Measurements from ENCODE around the gene DPYD. TPM values are rescaled to one million over a fixed set of nuclear protein-coding genes. Genes with fewer than 3 reads are reported as not detected.

DPYD gene
- total and polyA plus RNA-seq, 2 donors = 24.7 to 84.3 TPM

DNA sequence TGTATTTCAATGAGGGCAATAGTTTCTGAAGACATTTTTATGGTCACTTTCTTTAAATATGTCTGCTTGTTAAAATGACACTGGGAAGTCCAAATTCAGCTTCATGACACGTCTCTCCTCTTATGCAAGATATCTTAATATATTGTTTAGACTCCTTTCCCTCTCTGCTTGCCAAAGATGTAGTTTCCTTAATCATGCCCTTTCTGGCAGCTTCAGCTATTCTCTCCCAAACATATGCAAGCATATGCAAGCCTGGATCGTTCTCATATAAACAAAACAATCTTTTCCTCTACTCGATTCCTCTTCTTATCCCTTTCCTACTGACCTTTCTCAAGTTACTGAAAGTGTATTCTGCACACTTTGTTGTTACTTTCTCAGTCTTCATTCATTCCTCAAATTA is 827.1 kb downstream of the DPYD start:
- no peaks in the 10 kb centered on the region for H3K36me3 ChIP-seq (ENCODE audit: insufficient read depth)
- 22% methylated on average over 3 of the region's 3 CpGs for WGBS
- no peak overlapping the region for H3K4me3 ChIP-seq (ENCODE audit: low read depth, low read length)
- no peak overlapping the region for H3K27ac ChIP-seq (ENCODE audit: low read depth)
- no peak for DNase-seq (ENCODE audit: extremely low spot score)
- H3K4me1 ChIP-seq (ENCODE audit: insufficient read depth) = no peaks in the 10 kb centered on the region

DNA sequence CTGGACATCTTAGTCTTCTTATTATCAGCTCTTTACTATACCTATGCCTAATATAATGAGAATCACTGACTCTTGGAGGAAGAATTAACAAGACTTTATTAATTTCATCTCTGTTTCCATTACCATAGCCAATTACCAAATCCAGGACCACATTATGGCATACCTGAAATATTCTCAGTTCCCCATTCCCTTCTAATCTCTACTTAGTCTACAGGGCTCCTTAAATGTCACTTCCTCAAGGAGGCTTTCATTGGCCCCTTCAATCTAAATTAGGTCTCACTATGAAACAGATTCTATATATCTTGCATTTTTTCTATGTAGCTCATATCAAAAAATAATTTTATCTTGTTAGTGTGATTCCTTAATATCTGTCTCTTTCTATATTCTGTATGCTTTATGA is 828.0 kb downstream of the DPYD start:
- Histone ChIP-seq H3K27ac (ENCODE audit: low read depth) (no peak overlapping the region), H3K4me3 (ENCODE audit: low read depth, low read length) (no peak overlapping the region), H3K36me3 (ENCODE audit: insufficient read depth) (no peaks in the 10 kb centered on the region), H3K4me1 (ENCODE audit: insufficient read depth) (no peaks in the 10 kb centered on the region)
- DNase-seq (ENCODE audit: extremely low spot score) = no peak

DNA sequence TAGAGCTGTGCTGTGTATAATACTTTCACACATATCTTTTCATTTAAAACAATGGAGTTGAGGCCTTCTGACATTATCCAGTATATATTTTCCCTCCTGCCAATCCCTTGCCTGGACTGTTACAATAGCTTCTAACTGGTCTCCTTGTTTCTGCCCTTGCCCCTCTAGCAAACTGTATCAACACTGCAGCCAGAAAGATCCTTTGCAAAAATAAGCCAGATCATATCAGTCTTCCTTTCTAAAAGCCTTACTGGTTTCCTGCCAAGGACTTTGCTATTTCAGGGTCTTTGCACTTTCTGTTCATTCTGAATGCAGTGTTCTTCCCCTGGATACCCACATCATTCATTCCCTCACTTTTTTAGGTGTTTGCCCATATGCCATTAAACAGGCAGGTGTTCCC is 829.2 kb downstream of the DPYD start:
- no peak for DNase-seq (ENCODE audit: extremely low spot score)

DNA sequence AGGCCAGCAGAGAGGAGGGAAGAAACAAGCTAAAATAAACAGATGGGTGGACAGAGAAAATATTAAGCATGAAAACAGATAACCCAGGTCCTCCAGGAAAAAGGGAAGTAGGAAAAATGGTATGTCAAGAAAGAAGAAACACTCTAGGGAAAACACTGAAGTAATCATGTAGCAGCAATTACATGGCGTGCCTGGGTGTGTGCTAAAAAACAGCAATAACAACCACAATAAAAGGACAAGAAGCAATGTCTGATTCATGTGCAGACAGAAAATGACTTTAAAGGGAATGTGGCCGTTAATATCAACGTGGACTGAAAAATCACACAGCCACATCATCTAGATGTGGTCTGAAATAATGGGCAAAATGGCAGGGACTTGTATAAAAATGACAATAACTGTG is 829.6 kb downstream of the DPYD start:
- WGBS = 64% methylated on average over 3 of the region's 3 CpGs
- no peak for DNase-seq (ENCODE audit: extremely low spot score)
- Histone ChIP-seq H3K4me1 (ENCODE audit: insufficient read depth) (no peaks in the 10 kb centered on the region), H3K27ac (ENCODE audit: low read depth) (no peak overlapping the region), H3K36me3 (ENCODE audit: insufficient read depth) (no peaks in the 10 kb centered on the region), H3K4me3 (ENCODE audit: low read depth, low read length) (no peak overlapping the region)

More for the DNA sequence above, 829.2 kb downstream of the DPYD start:
- Histone ChIP-seq H3K27ac (ENCODE audit: low read depth) (no peak overlapping the region), H3K36me3 (ENCODE audit: insufficient read depth) (no peaks in the 10 kb centered on the region), H3K4me1 (ENCODE audit: insufficient read depth) (no peaks in the 10 kb centered on the region), H3K4me3 (ENCODE audit: low read depth, low read length) (no peak overlapping the region)

DNA sequence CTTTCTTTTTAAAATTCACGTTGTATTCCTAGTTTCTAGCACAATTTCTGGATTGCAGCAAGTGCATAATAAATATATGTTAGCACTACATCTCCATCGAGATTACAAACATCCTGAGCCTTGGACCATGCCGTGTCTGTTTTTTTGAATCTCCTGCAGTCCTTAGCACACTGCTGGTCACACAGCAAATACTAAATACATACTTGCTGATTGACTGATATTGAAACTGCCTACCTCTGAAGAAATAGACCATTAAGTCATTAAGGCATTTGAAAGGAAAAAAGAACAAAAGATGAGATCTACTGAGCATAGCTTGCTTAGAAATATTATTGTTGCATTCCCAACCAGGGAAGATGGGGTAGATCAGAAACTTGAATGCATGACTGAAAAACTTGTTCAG is 830.1 kb downstream of the DPYD start:
- no peak overlapping the region for H3K27ac ChIP-seq (ENCODE audit: low read depth)
- no peak overlapping the region for H3K4me3 ChIP-seq (ENCODE audit: low read depth, low read length)
- WGBS = 91% methylated on average over 3 of the region's 3 CpGs
- H3K4me1 ChIP-seq (ENCODE audit: insufficient read depth) = no peaks in the 10 kb centered on the region
- no peaks in the 10 kb centered on the region for H3K36me3 ChIP-seq (ENCODE audit: insufficient read depth)
- DNase-seq (ENCODE audit: extremely low spot score) = no peak

DNA sequence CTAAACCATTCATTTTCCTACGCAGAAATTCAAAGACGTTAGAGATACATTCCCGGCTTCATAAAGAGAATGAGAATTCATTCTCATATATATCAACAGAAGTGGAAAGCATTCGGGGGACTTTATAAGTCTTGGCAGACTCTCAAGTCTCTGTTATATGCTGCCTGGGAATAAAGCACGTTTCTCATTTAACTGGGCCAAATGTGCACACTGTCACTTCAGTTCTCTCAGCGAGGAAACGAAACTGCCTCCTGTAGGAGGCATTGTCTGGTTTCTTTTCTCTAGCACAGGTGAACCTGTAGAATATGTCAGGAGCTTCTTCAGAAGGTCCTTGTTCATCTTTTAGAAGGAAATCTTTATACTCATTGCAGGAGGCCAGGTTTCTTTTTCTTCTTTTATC is 831.7 kb downstream of the DPYD start:
- no peak overlapping the region for H3K4me3 ChIP-seq (ENCODE audit: low read depth, low read length)
- H3K4me1 ChIP-seq (ENCODE audit: insufficient read depth) = no peaks in the 10 kb centered on the region
- H3K27ac ChIP-seq (ENCODE audit: low read depth) = no peak overlapping the region
- DNase-seq (ENCODE audit: extremely low spot score) = no peak
- 54% methylated on average over 7 of the region's 7 CpGs for WGBS
- H3K36me3 ChIP-seq (ENCODE audit: insufficient read depth) = no peaks in the 10 kb centered on the region

DNA sequence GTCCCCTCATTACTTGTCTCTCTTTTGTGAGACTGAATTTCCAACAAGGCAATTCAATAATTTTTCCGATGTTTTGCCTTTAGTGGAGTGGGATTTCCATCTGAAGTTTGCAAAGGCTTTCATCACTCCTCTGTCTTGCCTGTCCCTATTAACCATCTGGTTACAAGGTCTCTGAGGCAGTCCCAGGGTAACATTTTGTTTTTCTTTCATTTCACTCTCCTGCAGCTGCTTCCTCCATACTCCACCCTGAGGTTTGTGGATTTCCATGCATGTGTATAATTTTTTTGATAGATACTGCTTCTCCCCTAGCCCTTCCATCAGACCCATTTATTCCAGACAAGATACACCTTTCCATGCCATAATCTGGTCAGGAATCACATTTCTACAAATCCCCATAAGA is 832.4 kb downstream of the DPYD start:
- WGBS = 89% methylated on average over 1 of the region's 1 CpG
- no peaks in the 10 kb centered on the region for H3K4me1 ChIP-seq (ENCODE audit: insufficient read depth)
- no peaks in the 10 kb centered on the region for H3K36me3 ChIP-seq (ENCODE audit: insufficient read depth)
- H3K27ac ChIP-seq (ENCODE audit: low read depth) = no peak overlapping the region
- no peak overlapping the region for H3K4me3 ChIP-seq (ENCODE audit: low read depth, low read length)
- DNase-seq (ENCODE audit: extremely low spot score) = no peak

DNA sequence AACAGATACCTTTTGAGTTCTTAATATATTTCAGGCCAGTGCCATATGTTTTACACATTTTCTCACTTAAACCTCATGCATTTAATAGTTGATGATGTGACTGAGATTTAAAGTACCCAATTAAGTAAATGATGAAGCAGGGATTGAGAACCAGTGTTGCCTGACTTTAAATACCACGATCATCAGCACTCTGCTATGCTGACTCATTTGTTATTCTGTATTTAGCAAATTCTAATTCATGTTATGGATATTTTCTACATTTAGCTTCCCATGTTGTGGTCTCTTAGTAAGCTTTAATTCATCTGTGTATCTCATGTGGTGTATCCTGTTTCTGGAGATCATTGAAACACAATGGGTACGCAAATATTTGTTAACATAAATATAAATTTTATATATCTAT is 836.3 kb downstream of the DPYD start:
- Histone ChIP-seq H3K36me3 (ENCODE audit: insufficient read depth) (no peaks in the 10 kb centered on the region), H3K27ac (ENCODE audit: low read depth) (no peak overlapping the region), H3K4me3 (ENCODE audit: low read depth, low read length) (no peak overlapping the region), H3K4me1 (ENCODE audit: insufficient read depth) (no peaks in the 10 kb centered on the region)
- 46% methylated on average over 2 of the region's 2 CpGs for WGBS
- DNase-seq (ENCODE audit: extremely low spot score) = no peak

DNA sequence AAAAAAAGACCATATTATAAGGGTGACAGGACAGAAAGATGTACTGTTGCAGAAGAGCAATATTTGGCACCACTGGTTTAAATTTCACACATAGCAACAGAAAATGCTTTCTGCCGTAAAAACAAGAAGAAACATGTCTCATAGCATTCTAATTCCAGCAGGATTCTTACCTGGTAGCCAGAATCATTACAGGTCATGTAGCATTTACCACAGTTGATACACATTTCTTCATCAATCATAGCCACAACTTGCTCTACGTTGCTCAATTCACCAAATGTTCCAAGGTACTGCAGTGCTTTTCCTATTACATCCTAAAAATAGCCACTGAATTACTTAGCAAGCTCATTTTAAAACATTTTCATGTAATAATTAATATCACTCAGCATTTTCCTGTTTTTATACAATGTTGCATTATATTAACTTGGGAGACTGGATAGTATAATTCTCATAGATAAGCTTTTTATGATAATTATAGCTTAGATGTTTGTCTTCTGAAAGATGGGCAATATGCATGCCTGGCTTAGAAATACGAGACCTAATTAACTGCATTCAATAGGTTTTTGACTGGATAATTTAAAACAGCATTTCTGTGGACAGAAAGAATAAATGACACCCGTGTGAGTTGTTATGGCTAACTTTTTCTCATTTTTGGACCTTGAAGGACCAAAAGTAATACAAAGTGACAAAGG is 838.5 kb downstream of the DPYD start:
- Histone ChIP-seq H3K27ac (ENCODE audit: low read depth) (no peak overlapping the region), H3K4me1 (ENCODE audit: insufficient read depth) (no peaks in the 10 kb centered on the region), H3K36me3 (ENCODE audit: insufficient read depth) (no peaks in the 10 kb centered on the region), H3K4me3 (ENCODE audit: low read depth, low read length) (no peak overlapping the region)
- DNase-seq (ENCODE audit: extremely low spot score) = no peak
- WGBS = 58% methylated on average over 4 of the region's 4 CpGs

DNA sequence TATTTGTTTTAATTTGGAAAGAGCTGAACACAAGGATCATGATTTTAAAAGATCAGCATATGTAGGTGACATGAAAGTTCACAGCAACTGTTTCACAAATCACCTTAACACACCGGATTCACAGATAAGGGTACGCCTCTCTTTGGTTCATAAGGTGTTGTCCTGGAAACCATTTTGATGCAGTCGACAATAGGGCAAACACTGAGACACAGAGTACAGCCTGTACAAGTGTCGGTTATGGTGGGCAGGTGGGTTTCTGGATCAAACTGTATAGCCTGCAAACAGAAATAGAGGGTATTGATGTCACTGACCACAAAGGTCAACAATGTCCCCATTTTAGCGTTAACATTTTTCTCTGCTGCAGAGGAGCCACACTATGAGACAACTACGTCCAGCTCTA is 842.0 kb downstream of the DPYD start:
- DNase-seq (ENCODE audit: extremely low spot score) = no peak
- no peaks in the 10 kb centered on the region for H3K4me1 ChIP-seq (ENCODE audit: insufficient read depth)
- 96% methylated on average over 6 of the region's 6 CpGs for WGBS
- no peak overlapping the region for H3K4me3 ChIP-seq (ENCODE audit: low read depth, low read length)
- H3K36me3 ChIP-seq (ENCODE audit: insufficient read depth) = no peaks in the 10 kb centered on the region
- no peak overlapping the region for H3K27ac ChIP-seq (ENCODE audit: low read depth)

DNA sequence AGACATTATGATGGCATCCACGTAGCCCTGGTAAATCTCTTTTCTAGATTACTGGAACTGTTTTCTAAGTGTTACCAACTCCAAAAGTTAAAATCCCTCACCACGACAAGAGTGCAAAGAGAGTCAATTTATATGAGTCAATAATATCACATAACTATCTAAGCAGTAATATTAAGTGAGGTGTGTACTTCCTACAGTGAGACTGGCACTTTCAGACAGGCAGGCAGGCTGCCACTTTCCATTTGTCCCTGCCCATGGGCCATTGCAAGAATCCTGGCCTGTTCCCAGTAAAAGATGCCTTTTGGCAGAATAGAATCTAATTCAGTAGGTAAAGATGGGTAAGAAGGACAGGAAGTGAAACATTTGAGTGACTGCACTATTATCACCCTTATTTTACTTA is 843.6 kb downstream of the DPYD start:
- H3K4me3 ChIP-seq (ENCODE audit: low read depth, low read length) = no peak overlapping the region
- 70% methylated on average over 2 of the region's 2 CpGs for WGBS
- H3K4me1 ChIP-seq (ENCODE audit: insufficient read depth) = no peaks in the 10 kb centered on the region
- H3K27ac ChIP-seq (ENCODE audit: low read depth) = no peak overlapping the region
- DNase-seq (ENCODE audit: extremely low spot score) = no peak
- H3K36me3 ChIP-seq (ENCODE audit: insufficient read depth) = no peaks in the 10 kb centered on the region

DNA sequence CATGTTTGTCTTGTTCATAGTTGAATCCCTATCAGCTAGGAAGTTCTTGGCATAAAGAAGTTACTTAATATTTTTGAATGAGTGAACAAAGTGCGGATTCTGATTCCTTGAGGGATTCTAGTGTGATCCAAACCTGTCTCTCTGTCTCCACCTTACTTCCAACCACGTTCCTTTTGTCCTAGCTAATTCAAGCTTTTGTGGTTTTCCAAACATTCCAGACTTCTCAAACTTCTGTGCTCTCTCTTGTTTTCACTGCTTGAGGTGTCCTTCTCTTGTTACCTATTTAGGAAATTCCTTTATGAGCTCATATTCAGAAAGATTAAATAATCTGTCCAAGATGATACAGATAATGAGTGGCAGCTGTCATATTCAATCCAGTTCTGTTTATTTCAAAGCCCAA is 846.1 kb downstream of the DPYD start:
- Histone ChIP-seq H3K4me3 (ENCODE audit: low read depth, low read length) (no peak overlapping the region), H3K27ac (ENCODE audit: low read depth) (no peak overlapping the region), H3K36me3 (ENCODE audit: insufficient read depth) (no peaks in the 10 kb centered on the region), H3K4me1 (ENCODE audit: insufficient read depth) (no peaks in the 10 kb centered on the region)
- WGBS = 83% methylated on average over 2 of the region's 2 CpGs
- no peak for DNase-seq (ENCODE audit: extremely low spot score)

DNA sequence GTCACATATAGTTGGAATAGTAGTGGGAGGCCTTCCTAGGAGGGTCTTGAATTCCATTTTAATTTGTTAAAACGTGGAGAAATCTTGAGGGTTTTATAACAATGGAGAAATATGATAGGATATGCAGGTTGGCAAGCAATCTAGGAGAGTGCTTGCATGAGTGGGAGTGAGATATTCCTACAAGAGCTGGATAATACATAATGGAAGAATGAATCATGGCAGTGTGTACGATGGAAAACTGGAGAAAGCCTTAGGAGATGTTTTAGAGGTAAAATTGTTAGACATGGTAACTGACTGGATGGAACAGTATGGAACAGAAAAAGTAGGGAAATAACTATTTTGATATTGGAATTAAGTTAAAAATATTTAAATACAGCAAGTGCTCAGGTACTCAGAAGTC is 846.9 kb downstream of the DPYD start:
- Histone ChIP-seq H3K4me3 (ENCODE audit: low read depth, low read length) (no peak overlapping the region), H3K4me1 (ENCODE audit: insufficient read depth) (no peaks in the 10 kb centered on the region), H3K36me3 (ENCODE audit: insufficient read depth) (no peaks in the 10 kb centered on the region), H3K27ac (ENCODE audit: low read depth) (no peak overlapping the region)
- DNase-seq (ENCODE audit: extremely low spot score) = no peak
- 77% methylated on average over 2 of the region's 2 CpGs for WGBS

DNA sequence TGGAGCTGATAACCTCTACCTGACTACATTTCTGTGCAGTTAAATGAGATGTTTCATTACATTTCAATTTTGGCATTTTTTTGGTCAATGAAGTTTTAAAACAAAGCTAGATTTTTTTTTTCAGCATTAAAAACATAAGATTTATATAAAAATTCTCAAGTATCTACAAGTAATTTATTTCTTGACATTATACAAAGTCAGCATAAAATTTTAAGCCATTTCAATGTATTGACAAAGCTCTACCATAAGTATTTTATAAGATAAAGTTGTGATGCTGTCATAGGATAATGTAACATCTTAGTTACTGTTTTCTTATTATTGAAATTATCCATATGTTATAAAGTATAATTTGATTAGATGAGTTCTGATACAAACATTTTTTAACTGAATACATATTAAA is 847.7 kb downstream of the DPYD start:
- H3K36me3 ChIP-seq (ENCODE audit: insufficient read depth) = no peaks in the 10 kb centered on the region
- no peak overlapping the region for H3K4me3 ChIP-seq (ENCODE audit: low read depth, low read length)
- no peak overlapping the region for H3K27ac ChIP-seq (ENCODE audit: low read depth)
- H3K4me1 ChIP-seq (ENCODE audit: insufficient read depth) = no peaks in the 10 kb centered on the region
- DNase-seq (ENCODE audit: extremely low spot score) = no peak

DNA sequence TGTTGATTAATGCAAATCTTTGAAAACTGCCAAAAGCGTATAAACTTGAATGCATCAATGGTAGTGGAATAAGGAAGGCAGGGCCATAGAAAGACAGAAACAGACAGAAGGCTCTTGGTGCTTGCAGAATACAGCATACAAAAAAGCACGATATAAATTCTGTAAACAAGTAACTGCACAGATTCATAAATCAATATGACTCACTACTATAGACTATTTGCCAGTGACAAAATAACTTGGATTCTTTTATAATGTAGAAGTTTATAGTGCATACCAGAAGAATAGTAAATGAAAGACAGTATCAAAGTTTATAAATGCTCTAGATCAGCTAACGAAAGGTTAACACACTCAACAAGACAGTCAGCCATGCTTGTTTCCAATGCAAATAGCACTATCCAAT is 849.7 kb downstream of the DPYD start:
- 58% methylated on average over 3 of the region's 3 CpGs for WGBS
- Histone ChIP-seq H3K36me3 (ENCODE audit: insufficient read depth) (no peaks in the 10 kb centered on the region), H3K4me1 (ENCODE audit: insufficient read depth) (no peaks in the 10 kb centered on the region), H3K27ac (ENCODE audit: low read depth) (no peak overlapping the region), H3K4me3 (ENCODE audit: low read depth, low read length) (no peak overlapping the region)
- DNase-seq (ENCODE audit: extremely low spot score) = no peak
